RPMI8226 (cell line): ENCODE results near the gene PIGP.
"Not testable (repeated sequence)": the region's sequence is repeated elsewhere in the genome, so short reads cannot be mapped to it uniquely, and the experiment has no call there.

Source experiments
- DNase-seq: peaks from one replicate; pipeline ENCODE4 v3.0.0-alpha.2; 2015

Gene PIGP

GRCh38 chr21:37072988-37073416, at the start of gene PIGP, which contains the start of gene TTC3:
TSS of gene PIGP (minus strand) at chr21:37073071. CDS start at chr21:37072515, 556 bp downstream.
TSS of gene TTC3 (plus strand) at chr21:37073254. CDS start at chr21:37087258, 14,004 bp downstream.
- peak; percentile 96 for DNase-seq

DNA sequence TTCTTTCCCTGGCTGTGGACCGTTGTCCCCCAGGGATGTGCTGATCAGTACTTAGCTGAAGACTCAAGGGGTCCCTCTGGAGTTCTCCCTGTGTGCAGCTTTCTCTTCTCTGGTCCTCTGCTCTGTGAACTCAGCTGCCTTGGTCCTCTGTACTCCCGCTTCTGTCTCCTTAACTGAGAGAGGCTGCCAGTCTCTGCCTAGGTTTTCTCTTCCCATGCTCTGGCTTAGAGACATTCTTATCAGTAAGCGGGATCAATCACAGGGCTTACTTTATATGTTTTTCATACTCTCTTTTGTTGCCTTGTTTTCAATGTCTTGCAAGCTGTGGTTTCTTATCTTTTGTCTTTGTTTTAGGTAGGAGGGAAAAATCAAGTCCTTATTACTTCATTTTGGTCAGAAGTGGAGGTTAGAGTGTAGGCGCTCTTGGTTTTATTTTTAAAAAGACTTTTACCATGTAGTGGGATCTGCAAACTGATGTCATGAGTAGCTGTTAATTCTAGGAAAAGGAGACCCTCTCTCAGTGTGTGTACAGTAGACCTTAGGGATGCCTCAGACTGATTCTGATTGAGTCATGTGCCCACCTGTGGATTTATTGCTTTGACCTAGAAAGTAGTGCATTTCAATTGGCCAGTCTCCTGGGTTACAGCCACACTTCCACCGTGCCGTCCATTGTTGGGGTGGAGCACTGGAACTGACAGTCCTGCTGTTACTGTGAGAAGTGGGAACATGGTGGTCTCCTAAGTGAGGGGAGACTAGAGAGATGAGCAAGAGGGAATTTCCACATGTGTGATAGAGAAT, 46.7 kb upstream of the PIGP start:
- DNase-seq: no peak

GRCh38 chr21:37118187-37118826, 45.4 kb upstream of the PIGP start:
- no peak for DNase-seq

- DNase-seq: no peak
Measured at GRCh38 chr21:37117204-37117603, 44.3 kb upstream of the PIGP start.

DNA sequence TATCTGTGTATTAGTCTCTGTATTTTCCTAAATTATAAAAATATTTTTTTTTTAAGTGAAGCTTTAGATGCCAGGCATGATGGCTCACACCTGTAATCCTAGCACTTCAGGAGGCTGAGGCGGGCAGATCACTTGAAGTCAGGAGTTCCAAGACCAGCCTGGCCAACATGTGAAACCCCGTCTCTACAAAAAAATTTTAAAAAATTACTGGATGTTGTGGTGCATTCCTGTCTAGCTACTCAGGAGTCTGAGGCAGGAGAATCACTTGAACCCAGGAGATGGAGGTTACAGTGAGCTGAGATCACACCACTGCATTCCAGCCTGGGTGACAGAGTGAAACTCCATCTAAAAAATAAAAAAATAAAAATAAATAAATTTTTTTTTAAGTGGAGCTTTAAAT, 43.6 kb upstream of the PIGP start:
- not testable (repeated sequence) for DNase-seq

DNA sequence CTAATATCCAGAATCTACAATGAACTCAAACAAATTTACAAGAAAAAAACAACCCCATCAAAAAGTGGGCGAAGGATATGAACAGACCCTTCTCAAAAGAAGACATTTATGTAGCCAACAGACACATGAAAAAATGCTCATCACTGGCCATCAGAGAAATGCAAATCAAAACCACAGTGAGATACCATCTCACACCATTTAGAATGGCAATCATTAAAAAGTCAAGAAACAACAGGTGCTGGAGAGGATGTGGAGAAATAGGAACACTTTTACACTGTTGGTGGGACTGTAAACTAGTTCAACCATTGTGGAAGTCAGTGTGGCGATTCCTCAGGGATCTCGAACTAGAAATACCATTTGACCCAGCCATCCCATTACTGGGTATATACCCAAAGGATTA, 41.4 kb upstream of the PIGP start:
- DNase-seq: not testable (repeated sequence)

GRCh38 chr21:37111029-37111428, 38.2 kb upstream of the PIGP start:
- not testable (repeated sequence) for DNase-seq

DNA sequence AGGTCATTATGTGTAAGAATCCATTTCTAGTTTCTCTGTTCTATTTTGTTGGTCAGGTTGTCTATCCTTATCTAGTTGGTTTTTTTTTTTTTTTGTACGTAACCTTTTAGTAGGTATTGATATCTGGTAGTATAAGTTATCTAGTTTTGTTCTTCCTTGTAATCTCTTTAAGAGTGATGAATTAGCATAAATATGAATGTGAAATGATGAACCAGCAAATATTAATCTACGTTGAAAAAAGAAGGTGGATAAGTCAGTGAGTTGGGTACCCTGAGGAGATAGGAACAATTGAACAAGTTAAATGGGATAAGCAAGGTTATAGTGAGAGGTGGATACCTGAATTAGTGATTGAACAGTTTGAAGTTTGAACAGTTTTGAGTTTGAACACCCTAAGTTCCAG, 34.1 kb upstream of the PIGP start:
- no peak for DNase-seq

DNA sequence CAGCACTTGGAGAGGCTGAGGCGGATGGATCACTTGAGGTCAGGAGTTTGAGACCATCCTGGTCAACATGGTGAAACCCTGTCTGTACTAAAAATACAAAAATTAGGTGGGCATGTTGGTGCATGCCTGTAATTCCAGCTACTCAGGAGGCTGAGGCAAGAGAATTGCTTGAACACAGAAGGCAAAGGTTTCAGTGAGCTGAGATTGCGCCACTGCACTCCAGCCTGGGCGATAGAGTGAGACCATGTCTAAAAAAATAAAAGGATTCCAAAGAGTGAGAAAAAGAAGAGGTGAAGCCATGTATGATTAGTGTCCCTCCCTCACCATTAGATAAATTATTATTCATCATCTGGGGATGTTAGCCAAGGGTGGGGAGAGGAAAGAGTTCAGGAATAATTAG, 29.9 kb upstream of the PIGP start:
- not testable (repeated sequence) for DNase-seq

DNA sequence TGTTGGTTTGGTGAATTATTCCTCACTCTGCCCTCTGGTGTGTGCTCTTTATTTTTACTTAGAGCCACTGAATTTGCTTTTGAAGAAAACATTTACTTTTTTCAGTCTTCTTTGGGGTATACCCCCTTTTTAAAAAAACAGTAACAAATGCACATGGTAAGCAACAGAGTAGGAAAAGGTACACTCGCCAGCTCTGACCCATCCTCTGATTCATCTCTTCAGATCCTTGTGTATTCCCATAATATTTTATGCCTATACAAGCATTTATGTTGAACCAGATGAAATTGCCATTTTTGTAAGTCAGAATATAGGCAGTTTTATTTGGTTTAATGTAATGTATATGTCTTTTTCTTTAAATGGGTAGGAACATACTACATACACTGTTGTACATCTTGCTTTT, 28.5 kb upstream of the PIGP start:
- DNase-seq: no peak

DNA sequence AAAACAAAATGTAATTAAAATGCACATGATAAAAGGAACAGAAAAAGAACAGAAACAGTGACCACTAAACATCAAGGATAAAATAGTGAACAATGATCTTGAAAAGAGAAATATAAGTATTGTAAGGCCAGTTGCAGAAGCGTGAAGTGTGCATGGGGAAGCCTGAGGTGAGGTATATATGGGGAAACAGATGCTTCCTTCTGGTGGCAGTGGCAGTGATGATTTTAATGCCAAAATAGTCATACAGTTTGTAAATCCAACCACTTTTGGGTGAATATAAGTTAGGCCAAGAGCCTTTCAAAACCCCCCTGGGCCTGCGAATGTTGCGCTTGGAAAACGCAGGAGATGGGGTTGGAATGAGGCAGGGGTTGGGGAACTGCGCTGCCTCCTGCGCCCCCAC, 27.4 kb upstream of the PIGP start:
- no peak for DNase-seq

- DNase-seq: no peak
Measured at GRCh38 chr21:37098751-37099150, 25.9 kb upstream of the PIGP start.

- no peak for DNase-seq
Measured at GRCh38 chr21:37095821-37096220, 22.9 kb upstream of the PIGP start.

DNA sequence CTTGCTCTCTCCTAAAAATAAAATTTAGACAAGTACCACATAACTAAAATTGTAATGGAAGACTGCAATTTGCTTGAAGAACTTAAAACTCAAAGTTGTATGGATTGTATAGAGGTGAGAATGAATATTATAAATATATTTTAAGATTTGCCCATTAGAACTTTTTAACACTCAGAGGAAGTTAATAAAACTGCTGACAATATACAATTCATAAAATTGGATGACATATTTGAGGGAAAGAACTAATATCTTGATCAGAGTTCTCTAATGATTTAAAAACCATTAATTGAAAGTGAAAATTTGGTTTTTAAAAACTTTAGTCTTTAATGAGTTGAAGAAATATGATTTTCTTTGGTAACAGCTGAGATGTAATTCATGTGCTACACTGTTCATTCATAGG, 21.1 kb upstream of the PIGP start:
- no peak for DNase-seq

GRCh38 chr21:37088186-37088735, 15.4 kb upstream of the PIGP start:
- DNase-seq: no peak

DNA sequence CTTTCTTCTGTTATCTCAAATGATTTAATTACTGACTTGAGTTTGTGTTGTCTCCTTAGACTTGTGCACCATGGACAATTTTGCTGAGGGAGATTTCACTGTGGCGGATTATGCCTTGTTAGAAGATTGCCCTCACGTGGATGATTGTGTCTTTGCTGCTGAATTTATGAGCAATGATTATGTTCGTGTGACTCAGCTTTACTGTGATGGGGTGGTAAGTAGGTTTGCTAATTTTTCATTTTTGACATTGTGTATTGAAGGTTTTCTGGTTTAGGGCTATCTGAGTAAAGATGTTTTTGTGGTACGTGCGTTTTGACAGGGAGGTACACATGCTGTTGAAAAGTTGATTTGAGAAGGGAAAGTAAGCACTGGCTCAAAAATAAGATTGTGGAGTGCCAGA, 14.3 kb upstream of the PIGP start:
- DNase-seq: no peak

GRCh38 chr21:37085726-37086125, 12.9 kb upstream of the PIGP start:
- no peak for DNase-seq

GRCh38 chr21:37082856-37083528, 10.1 kb upstream of the PIGP start:
- DNase-seq: no peak

DNA sequence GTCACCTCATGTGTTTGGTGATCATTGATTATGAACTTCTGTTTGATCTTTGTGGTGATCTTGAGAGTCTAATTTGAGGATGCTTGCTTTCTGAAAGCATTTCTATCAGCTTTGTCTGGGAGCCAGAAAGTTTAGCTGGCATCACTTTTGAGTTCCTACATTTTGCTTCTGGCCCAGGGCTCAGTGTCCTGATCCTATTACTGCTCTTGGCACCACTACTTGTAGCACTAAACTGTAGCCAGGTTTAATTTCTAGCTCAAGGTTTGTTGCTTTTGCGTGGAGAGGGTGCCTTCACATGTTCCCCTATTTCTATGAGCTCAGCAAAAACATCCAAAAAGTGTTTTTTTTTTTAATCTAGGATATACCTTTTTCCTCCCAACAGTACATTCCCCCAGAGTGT, 9.5 kb upstream of the PIGP start:
- no peak for DNase-seq

- peak; percentile 16 for DNase-seq
Measured at GRCh38 chr21:37079211-37079824, 6.4 kb upstream of the PIGP start.

DNA sequence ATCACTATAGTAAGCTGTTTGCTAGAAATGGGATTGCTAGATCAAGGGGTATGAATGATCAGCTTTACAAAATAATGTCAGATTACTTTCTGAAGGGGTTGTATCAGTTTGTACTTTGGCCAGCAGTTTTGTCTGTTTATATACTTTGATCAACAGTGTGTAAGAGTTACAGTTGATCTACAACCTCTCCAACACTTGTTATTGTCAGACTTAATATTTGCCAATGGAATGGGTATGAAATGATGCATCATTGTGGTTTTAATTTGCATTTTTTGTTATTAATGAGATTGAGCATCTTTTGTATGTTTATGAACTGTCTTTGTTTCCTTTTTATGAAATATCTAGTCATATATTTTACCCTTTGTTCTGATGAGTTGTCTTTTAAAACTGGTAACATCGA, 4.5 kb upstream of the PIGP start:
- no peak for DNase-seq

DNA sequence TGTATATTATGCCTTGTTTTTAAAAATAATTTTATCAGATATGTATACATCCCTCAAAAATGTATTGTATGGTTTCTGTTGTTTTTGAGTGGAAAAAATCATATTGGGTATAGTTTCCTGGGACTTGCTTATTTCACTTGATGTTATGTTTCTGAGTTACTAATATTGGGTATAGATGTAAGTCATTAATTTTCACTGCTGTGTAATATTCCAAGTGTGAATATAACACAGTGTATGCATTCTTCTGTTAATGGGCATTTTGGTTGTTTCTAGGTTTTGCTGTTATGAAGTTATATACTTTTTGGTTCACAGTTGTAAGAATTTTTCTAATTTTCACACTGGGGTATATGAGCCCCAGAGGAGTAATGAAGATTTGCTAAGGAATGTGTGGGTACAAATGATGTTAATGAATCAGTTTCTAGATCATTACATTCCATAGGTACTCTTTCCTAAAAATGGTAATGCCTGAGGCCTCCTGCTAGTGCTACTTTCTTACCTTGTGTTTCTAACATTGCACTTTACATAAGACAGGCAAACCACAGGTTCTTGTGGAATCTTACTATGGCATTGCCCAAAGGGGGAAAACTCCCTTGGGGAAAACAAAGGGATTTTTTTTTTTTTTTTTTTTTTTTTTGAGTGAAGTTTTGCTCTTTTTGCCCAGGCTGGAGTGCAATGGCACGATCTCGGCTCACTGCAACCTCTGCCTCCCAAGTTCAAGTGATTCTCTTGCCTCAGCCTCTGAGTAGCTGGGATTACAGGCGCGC, 3.4 kb upstream of the PIGP start:
- DNase-seq: no peak
